ENCODE results near the gene PHC2.

Gene PHC2

GRCh38 chr1:33349778-33350610 is 80.9 kb downstream of the PHC2 start:
- ATAC-seq = peak; percentile 80
- TF ChIP-seq SNAI2 (CRISPR knock-in tag; IDR thresholded peaks at IDR 0.05) (no peak), BACH2 (CRISPR knock-in tag; IDR thresholded peaks at IDR 0.05; ENCODE audit: borderline replicate concordance) (no peak), CSDC2 (CRISPR knock-in tag; IDR thresholded peaks at IDR 0.05) (peak; percentile 30; the same call in 1 of the 2 replicates), ZNF8 (CRISPR knock-in tag; IDR thresholded peaks at IDR 0.05) (no peak), TOX (CRISPR knock-in tag; IDR thresholded peaks at IDR 0.05; ENCODE audit: borderline replicate concordance) (no peak), ZC3H10 (CRISPR knock-in tag; IDR thresholded peaks at IDR 0.05) (no peak), GLIS3 (CRISPR knock-in tag; IDR thresholded peaks at IDR 0.05) (no peak), POU6F1 (CRISPR knock-in tag; IDR thresholded peaks at IDR 0.05; ENCODE audit: borderline replicate concordance, low read depth) (no peak), ZFP3 (CRISPR knock-in tag; IDR thresholded peaks at IDR 0.05) (0 out of 2 replicates have a peak, but pooled peaks have one; percentile 31), OSR1 (CRISPR knock-in tag; IDR thresholded peaks at IDR 0.05) (no peak), ZFP30 (CRISPR knock-in tag; IDR thresholded peaks at IDR 0.05) (0 out of 2 replicates have a peak, but pooled peaks have one; percentile 13), PPARA (CRISPR knock-in tag; IDR thresholded peaks at IDR 0.05; ENCODE audit: borderline replicate concordance) (no peak), ISL1 (CRISPR knock-in tag; IDR thresholded peaks at IDR 0.05) (no peak), PATZ1 (CRISPR knock-in tag; IDR thresholded peaks at IDR 0.05; ENCODE audit: borderline replicate concordance) (no peak)
- TF ChIP-seq, protein P1, sequence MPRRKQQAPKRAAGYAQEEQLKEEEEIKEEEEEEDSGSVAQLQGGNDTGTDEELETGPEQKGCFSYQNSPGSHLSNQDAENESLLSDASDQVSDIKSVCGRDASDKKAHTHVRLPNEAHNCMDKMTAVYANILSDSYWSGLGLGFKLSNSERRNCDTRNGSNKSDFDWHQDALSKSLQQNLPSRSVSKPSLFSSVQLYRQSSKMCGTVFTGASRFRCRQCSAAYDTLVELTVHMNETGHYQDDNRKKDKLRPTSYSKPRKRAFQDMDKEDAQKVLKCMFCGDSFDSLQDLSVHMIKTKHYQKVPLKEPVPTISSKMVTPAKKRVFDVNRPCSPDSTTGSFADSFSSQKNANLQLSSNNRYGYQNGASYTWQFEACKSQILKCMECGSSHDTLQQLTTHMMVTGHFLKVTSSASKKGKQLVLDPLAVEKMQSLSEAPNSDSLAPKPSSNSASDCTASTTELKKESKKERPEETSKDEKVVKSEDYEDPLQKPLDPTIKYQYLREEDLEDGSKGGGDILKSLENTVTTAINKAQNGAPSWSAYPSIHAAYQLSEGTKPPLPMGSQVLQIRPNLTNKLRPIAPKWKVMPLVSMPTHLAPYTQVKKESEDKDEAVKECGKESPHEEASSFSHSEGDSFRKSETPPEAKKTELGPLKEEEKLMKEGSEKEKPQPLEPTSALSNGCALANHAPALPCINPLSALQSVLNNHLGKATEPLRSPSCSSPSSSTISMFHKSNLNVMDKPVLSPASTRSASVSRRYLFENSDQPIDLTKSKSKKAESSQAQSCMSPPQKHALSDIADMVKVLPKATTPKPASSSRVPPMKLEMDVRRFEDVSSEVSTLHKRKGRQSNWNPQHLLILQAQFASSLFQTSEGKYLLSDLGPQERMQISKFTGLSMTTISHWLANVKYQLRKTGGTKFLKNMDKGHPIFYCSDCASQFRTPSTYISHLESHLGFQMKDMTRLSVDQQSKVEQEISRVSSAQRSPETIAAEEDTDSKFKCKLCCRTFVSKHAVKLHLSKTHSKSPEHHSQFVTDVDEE (CRISPR knock-in tag; IDR thresholded peaks at IDR 0.05) = no peak

- TF ChIP-seq ZNF8 (CRISPR knock-in tag; IDR thresholded peaks at IDR 0.05) (no peak), ARNTL (CRISPR knock-in tag; IDR thresholded peaks at IDR 0.05; ENCODE audit: borderline replicate concordance, low read depth) (no peak), TCF4 (CRISPR knock-in tag; IDR thresholded peaks at IDR 0.05; ENCODE audit: borderline replicate concordance) (no peak), GLIS3 (CRISPR knock-in tag; IDR thresholded peaks at IDR 0.05) (no peak), PATZ1 (CRISPR knock-in tag; IDR thresholded peaks at IDR 0.05; ENCODE audit: borderline replicate concordance) (no peak), PPARA (CRISPR knock-in tag; IDR thresholded peaks at IDR 0.05; ENCODE audit: borderline replicate concordance) (no peak), CREB5 (CRISPR knock-in tag; IDR thresholded peaks at IDR 0.05; ENCODE audit: low read depth) (no peak), ZC3H10 (CRISPR knock-in tag; IDR thresholded peaks at IDR 0.05) (no peak), ZNF565 (CRISPR knock-in tag; conservative IDR thresholded peaks at IDR 0.05; ENCODE audit: low read depth) (no peak), ISL1 (CRISPR knock-in tag; IDR thresholded peaks at IDR 0.05) (no peak), ZFP30 (CRISPR knock-in tag; IDR thresholded peaks at IDR 0.05) (no peak), CSDC2 (CRISPR knock-in tag; IDR thresholded peaks at IDR 0.05) (no peak), SNAI2 (CRISPR knock-in tag; IDR thresholded peaks at IDR 0.05) (no peak), ZNF70 (CRISPR knock-in tag; IDR thresholded peaks at IDR 0.05) (no peak), OSR1 (CRISPR knock-in tag; IDR thresholded peaks at IDR 0.05) (no peak), ESRRG (CRISPR knock-in tag; IDR thresholded peaks at IDR 0.05) (no peak), TOX (CRISPR knock-in tag; IDR thresholded peaks at IDR 0.05; ENCODE audit: borderline replicate concordance) (no peak)
- TF ChIP-seq, protein P1 (CRISPR knock-in tag; IDR thresholded peaks at IDR 0.05) = no peak
- TF ChIP-seq, protein P2, sequence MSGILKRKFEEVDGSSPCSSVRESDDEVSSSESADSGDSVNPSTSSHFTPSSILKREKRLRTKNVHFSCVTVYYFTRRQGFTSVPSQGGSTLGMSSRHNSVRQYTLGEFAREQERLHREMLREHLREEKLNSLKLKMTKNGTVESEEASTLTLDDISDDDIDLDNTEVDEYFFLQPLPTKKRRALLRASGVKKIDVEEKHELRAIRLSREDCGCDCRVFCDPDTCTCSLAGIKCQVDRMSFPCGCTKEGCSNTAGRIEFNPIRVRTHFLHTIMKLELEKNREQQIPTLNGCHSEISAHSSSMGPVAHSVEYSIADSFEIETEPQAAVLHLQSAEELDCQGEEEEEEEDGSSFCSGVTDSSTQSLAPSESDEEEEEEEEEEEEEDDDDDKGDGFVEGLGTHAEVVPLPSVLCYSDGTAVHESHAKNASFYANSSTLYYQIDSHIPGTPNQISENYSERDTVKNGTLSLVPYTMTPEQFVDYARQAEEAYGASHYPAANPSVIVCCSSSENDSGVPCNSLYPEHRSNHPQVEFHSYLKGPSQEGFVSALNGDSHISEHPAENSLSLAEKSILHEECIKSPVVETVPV (CRISPR knock-in tag; IDR thresholded peaks at IDR 0.05) = no peak
- ATAC-seq = peak; percentile 6
These were observed 81.7 kb downstream of the PHC2 start for GRCh38 chr1:33349081-33349759.
